GM21717 (cell line): ENCODE measurements around the gene ISG15.
"Not testable (repeated sequence)": the region's sequence is repeated elsewhere in the genome, so short reads cannot be mapped to it uniquely, and the experiment has no call there.

Source experiments
- ATAC-seq: cut with Tn5 transposase; IDR thresholded peaks from one replicate; pipeline ENCODE4 v1.9.1; 2021; ENCODE audit warnings: mild to moderate bottlenecking, moderate library complexity; ENCODE audit not compliant: unreplicated experiment

The ISG15 gene

GRCh38 chr1:993379-993995, 19.8 kb upstream of the ISG15 start:
- no peak for ATAC-seq

- ATAC-seq: not testable (repeated sequence)
These were observed 18.8 kb upstream of the ISG15 start for GRCh38 chr1:994546-994945.

GRCh38 chr1:995665-996633, 17.3 kb upstream of the ISG15 start:
- no peak for ATAC-seq

- no peak for ATAC-seq
These were observed 16.2 kb upstream of the ISG15 start for GRCh38 chr1:996851-997712.

GRCh38 chr1:997713-997992, 15.6 kb upstream of the ISG15 start:
- no peak for ATAC-seq

- no peak for ATAC-seq
These were observed 15.1 kb upstream of the ISG15 start for GRCh38 chr1:997993-998744.

- ATAC-seq: no peak
These were observed 14.6 kb upstream of the ISG15 start for GRCh38 chr1:998745-998994.

- ATAC-seq: no peak
These were observed 14.1 kb upstream of the ISG15 start for GRCh38 chr1:998995-999724.

GRCh38 chr1:999725-1000356, 13.5 kb upstream of the ISG15 start, which contains the start of gene HES4:
TSS of gene HES4 (minus strand) at chr1:1000097. CDS start at chr1:999973, 124 bp downstream.
- no peak for ATAC-seq

- ATAC-seq: no peak
These were observed 12.8 kb upstream of the ISG15 start for GRCh38 chr1:1000357-1001056.

- ATAC-seq: no peak
These were observed 12.1 kb upstream of the ISG15 start for GRCh38 chr1:1001057-1001783.

- no peak for ATAC-seq
These were observed 9.5 kb upstream of the ISG15 start for GRCh38 chr1:1003618-1004419.

- ATAC-seq: no peak
These were observed 8.9 kb upstream of the ISG15 start for GRCh38 chr1:1004420-1004779.

- ATAC-seq: no peak
These were observed 8.3 kb upstream of the ISG15 start for GRCh38 chr1:1004780-1005697.

- ATAC-seq: no peak
These were observed 7.5 kb upstream of the ISG15 start for GRCh38 chr1:1005774-1006304.

GRCh38 chr1:1006305-1007159, 6.8 kb upstream of the ISG15 start:
- no peak for ATAC-seq
